Subcutaneous adipose tissue (tissue), 4 donors: ENCODE results near the gene GULP1. TPM values are rescaled to one million over a fixed set of nuclear protein-coding genes. Genes with fewer than 3 reads are reported as not detected.

Experiments
- CTCF ChIP-seq: fragments of 450-650 bp; IDR thresholded peaks from one replicate; pipeline ENCODE4 v1.5.1; 2016; ENCODE audit warnings: low read depth, mild to moderate bottlenecking, control low read depth, antibody characterized with exemption, moderate library complexity
- total RNA-seq, 4 donors: library from RNA; depleted of rRNA; stranded (reverse); fragments of >200 nt; gene quantifications; one replicate each; pipeline ENCODE4 v1.1.0, GENCODE V29; 2016

GULP1 gene
- total RNA-seq, 4 donors from 2014 or later, result 13.3 to 42.2 (median 30.3) TPM

DNA sequence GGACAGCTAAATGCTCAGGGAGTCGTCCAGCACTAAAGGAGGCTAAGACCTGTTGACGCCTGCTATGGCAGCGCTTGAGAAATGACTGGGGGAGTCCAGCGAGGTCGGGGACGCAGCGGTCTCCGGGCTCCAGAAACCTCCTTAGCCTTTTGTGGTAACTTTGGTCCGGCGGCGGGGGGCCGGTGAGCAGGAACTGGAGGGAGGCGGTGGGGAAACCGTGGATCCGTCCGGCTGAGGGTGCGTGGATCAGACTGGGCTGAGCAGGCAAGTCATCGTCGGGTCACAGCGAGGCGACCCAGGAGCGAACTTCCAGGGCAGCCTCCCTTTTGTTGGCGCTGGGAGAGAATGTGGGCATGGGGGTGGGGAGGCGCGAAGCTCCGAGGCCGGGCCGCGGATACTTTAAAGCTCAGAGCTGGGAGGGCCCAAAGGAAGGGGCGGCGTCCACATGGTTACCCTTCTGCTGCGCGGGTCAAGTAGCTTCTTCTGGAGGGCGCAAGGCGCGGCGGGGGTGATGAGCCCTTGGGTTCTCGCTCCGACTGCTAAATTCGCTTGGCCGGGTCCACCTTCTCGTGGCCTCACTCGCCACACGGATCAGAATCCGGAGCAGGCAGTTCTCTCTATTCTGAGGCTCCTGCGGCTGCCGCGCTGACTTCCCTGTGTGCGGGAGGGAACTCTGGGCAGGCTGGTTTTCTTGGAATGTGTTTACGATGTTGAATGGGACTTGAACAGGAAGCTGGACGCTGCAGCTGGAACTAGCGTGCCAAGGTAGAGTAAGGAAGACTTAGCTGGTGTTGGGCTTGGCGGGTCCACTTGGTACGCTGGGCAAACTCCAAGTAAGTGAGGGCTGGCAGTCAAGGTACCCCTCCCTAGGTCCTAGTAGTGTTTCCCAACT is 920 bp downstream of the GULP1 start:
- TF ChIP-seq CTCF, result no peak

GRCh38 chr2:188293601-188294351 is 2.1 kb downstream of the GULP1 start:
- TF ChIP-seq CTCF, result no peak

- TF ChIP-seq CTCF, result no peak
These were observed 2.8 kb downstream of the GULP1 start for GRCh38 chr2:188294352-188294926.

- no peak for TF ChIP-seq CTCF
These were observed 3.5 kb downstream of the GULP1 start for GRCh38 chr2:188295067-188295685.

DNA sequence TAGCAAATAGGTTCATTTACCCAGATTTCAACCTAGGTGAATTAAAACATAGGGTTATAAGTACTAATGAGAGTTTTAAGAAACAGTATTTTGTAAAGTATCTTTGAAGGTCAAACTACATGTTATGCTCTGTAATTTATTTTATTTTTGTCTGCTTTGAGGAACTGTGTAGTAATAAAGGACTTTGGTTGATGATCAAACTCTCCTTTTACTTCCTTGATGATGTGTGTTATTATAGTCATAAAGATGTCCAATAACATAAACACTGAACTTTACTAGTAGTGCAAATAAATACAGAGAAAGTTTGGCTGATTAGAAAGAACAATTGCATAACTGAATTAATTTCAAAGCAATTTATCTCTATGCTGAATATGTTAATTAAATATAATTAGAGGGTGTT is 6.3 kb downstream of the GULP1 start:
- TF ChIP-seq CTCF, result no peak

DNA sequence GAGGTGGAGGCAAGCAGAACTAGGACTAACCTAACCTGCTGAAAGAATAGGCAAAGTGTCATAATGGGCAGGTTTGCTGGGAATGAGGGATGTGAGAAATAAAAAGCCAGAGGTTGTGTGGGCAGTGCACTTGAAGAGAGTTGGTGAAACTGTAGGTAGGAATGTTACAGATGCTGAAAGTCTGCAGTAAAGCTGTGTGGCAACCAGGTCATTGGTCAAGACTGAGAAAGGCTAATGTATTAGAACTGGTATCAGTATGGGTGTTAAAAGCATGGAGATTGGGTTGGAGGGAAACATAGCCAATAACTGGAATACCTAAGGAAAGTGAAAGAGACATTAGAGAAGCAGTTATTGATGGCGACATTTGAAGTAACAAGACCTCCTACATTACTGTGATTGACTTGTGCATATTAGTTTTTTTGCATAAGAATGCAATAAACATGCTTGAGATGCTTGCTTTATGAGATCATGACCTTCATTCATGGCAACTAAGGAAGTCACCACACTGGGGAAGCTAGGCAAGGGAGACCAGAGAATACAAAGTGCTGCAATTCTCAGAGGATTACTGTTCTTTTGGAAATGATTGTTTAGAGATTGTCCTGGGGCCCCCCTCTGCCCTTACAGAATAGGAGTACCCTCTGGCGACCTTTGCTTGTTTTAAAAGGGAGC is 11.8 kb downstream of the GULP1 start:
- TF ChIP-seq CTCF, result no peak
